Chondrocyte (in vitro differentiated cells): ENCODE results near the gene PUS1. TPM values are rescaled to one million over a fixed set of nuclear protein-coding genes. Genes with fewer than 3 reads are reported as not detected.
A peak's percentile ranks its signal among the peaks of the same experiment; 100 is the strongest.

Experiments used
- DNase-seq: peaks from one replicate; pipeline ENCODE4 v3.0.0; 2021; ENCODE audit warnings: mixed read lengths, low spot score
- H3K27ac Mint-ChIP-seq: one replicate; pipeline ENCODE4 v1.8.0; 2021; ENCODE audit warnings: mild to moderate bottlenecking, moderate library complexity, mixed read lengths; ENCODE audit not compliant: unreplicated experiment
- H3K27me3 Mint-ChIP-seq: 2 replicates; pipeline ENCODE4 v1.8.0; 2021; ENCODE audit warnings: low read depth, mixed read lengths
- H3K36me3 Mint-ChIP-seq: 2 replicates; pipeline ENCODE4 v1.8.0; 2021; ENCODE audit warnings: low read depth, mixed read lengths
- H3K4me1 Mint-ChIP-seq: 2 replicates; pipeline ENCODE4 v1.8.0; 2021; ENCODE audit warnings: low read depth, mild to moderate bottlenecking, mixed read lengths
- H3K4me3 Mint-ChIP-seq: one replicate; pipeline ENCODE4 v1.8.0; 2021; ENCODE audit warnings: mild to moderate bottlenecking, moderate library complexity, mixed read lengths; ENCODE audit not compliant: unreplicated experiment
- H3K9me3 Mint-ChIP-seq: 2 replicates; pipeline ENCODE4 v1.8.0; 2021; ENCODE audit warnings: low read depth, mixed read lengths
- total RNA-seq: library from RNA; stranded (reverse); gene quantifications from 3 replicates; pipeline ENCODE4 v1.2.1, GENCODE V29; 2021
- TF ChIP-seq, protein P1 (sequence below): fragments of 200-600 bp; sonication (generic); IDR thresholded peaks from 2 replicates; pipeline ENCODE4 v1.5.0; 2021; ENCODE audit warnings: antibody characterized with exemption, mild to moderate bottlenecking, moderate library complexity

PUS1 gene
- total RNA-seq, 1 donor from 2014 or later, result 19.8 TPM

DNA sequence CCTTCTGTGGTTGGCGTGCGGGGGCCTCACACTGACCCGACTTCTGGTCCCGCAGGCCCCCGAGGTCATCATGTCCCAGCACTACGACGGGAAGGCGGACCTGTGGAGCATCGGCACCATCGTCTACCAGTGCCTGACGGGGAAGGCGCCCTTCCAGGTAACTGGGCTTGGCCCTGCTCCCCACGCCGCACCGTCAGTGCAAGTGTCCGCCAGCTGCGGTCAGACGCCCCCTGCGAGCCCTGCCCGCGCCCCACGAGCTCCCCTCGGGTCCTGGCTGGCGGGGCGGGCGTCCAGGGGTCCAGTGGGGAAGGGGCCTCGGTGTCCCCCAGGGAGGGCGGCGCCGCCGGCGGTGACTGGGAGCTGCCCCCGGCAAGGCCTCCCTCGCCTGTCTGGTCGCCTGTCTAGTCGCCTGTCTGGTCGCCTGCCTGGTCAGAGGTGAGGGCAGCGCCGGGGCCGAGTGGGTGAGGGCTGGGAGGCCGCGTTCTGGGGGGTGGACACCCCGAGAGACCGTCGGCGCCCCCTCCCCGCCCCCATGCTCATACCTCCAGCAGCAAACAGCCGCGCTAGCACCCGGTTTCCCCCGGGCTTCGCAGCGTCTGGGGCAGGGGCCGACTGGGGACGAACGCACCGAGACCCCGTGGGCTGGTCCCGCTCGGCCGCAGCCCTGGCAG lies 19.9 kb upstream of the PUS1 start:
- Mint-ChIP-seq H3K4me3 (no peak overlapping the region), H3K27ac (no peak overlapping the region), H3K4me1 (peaks cover 34% of the 10 kb centered on the region), H3K27me3 (no peaks in the 10 kb centered on the region), H3K9me3 (no peaks in the 10 kb centered on the region), H3K36me3 (peaks cover 6% of the 10 kb centered on the region)
- TF ChIP-seq, protein P1, sequence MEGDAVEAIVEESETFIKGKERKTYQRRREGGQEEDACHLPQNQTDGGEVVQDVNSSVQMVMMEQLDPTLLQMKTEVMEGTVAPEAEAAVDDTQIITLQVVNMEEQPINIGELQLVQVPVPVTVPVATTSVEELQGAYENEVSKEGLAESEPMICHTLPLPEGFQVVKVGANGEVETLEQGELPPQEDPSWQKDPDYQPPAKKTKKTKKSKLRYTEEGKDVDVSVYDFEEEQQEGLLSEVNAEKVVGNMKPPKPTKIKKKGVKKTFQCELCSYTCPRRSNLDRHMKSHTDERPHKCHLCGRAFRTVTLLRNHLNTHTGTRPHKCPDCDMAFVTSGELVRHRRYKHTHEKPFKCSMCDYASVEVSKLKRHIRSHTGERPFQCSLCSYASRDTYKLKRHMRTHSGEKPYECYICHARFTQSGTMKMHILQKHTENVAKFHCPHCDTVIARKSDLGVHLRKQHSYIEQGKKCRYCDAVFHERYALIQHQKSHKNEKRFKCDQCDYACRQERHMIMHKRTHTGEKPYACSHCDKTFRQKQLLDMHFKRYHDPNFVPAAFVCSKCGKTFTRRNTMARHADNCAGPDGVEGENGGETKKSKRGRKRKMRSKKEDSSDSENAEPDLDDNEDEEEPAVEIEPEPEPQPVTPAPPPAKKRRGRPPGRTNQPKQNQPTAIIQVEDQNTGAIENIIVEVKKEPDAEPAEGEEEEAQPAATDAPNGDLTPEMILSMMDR, result no peak
- peak; percentile 92 for DNase-seq

DNA sequence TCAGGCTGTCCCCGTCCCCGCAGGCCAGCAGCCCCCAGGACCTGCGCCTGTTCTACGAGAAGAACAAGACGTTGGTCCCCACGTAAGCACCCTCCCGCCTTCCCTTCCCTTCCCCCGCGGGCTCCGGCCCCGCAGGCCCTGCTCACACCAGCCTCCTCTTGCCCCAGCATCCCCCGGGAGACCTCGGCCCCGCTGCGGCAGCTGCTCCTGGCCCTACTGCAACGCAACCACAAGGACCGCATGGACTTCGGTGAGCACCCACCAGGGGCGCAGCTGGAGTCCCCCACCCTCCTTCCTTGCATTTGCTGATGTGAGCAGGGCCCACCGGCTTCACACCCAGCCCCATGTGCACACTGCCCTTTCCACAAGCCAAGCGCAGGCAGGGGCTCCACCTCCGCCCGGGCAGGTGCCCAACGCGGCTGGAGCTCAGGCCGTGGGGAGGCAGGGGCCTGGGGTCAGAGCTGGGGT lies 19.3 kb upstream of the PUS1 start:
- Mint-ChIP-seq H3K36me3 (peaks cover 8% of the 10 kb centered on the region), H3K27ac (no peak overlapping the region), H3K4me3 (no peak overlapping the region), H3K4me1 (peaks cover 34% of the 10 kb centered on the region), H3K27me3 (no peaks in the 10 kb centered on the region), H3K9me3 (no peaks in the 10 kb centered on the region)
- TF ChIP-seq, protein P1, result no peak
- peak; percentile 92 for DNase-seq

DNA sequence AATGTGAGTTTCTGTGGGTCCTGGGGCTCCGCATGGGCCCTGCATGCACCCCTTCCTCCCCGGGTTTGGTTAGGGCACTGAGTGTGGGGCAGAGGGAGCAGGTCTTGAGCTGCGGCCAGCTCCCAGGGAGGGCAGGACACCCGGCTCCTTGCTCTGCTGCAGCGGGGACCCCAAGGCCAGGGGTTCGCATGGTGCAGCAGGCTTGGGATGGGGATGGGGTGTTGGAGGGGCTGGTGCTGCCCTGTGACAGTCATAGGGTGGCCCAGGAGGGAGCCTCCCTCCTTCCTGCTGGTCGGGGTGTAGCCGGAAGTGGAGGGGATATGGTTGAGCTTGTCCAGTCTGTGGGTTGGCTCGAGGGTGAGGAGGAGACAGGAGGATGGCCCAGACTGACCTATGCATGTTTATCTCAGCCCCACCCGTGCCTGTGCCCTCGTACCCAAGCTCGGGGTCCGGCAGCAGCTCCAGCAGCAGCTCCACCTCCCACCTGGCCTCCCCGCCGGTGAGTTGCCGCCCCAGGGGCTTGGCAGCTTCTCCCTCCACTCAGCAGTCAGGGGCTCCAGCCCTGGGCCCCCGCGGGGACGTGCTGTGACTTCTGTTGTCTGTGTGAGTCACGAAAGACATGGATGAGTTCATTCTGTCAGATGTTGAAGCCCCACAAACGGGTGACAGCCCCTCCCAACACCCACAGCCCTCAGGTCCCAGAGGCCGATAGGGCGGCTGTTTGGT lies 18.6 kb upstream of the PUS1 start:
- peaks cover 34% of the 10 kb centered on the region for H3K4me1 Mint-ChIP-seq
- H3K27ac Mint-ChIP-seq, result peak overlapping the region; percentile 27
- H3K9me3 Mint-ChIP-seq, result no peaks in the 10 kb centered on the region
- no peaks in the 10 kb centered on the region for H3K27me3 Mint-ChIP-seq
- no peak overlapping the region for H3K4me3 Mint-ChIP-seq
- TF ChIP-seq, protein P1, result no peak
- peaks cover 9% of the 10 kb centered on the region for H3K36me3 Mint-ChIP-seq
- no peak for DNase-seq

DNA sequence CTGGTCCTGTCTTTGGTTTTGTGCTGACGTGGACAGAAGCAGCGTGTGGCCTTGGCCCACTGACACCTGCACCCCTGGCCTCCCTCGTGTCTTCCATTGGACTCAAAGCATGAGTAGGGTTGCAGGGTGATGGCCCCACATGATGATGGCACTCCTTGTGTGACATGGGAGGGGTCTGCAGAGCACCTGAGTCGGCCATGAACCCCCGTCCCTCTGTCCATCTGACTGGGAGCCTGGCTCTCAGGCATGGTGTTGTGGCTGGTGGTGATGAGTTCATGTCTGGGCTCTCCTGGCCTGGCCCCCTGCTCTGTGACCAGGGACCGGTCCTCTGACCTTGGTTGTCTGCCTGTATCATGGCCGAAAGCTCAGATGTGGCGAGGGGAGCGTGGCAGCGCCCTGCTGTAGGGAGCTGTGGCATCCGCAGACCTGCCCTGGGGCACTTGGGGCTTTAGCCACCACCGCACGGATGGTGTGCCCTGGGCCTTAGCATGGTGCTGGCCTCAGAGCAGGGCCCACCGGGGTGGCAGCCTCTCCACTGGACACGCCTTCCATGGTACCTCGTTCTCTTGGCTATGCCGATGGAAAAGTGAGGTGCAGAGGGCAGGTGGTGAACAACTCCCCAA lies 17.9 kb upstream of the PUS1 start:
- Mint-ChIP-seq H3K9me3 (no peaks in the 10 kb centered on the region), H3K4me3 (no peak overlapping the region), H3K27me3 (no peaks in the 10 kb centered on the region), H3K36me3 (peaks cover 9% of the 10 kb centered on the region), H3K27ac (peak overlapping the region; percentile 27), H3K4me1 (peaks cover 34% of the 10 kb centered on the region)
- TF ChIP-seq, protein P1, result no peak
- DNase-seq, result no peak

DNA sequence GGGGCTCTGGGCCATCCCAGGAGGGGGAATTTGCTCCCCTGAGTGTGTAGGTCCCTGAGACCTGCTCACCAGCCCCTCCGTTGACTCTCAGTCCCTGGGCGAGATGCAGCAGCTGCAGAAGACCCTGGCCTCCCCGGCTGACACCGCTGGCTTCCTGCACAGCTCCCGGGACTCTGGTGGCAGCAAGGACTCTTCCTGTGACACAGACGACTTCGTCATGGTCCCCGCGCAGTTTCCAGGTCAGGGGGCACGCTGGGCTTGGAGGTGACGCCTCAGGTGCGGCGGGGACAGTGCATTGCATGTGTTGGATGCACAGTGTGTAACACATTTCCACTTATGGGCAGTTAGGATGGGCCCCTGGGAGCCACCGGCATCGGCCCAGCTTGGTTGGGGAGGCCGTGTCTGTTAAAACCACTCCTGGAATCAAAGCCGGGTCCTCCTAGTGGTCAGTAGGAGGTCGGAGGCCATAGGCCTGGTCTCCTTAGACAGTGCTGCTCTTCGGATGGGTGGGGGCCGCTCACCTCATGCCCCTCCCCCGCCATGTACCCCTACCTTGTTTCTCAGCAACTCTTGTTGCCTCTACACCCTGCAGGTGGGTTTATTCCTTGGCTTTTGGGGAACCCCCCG lies 17.1 kb upstream of the PUS1 start:
- DNase-seq, result peak; percentile 92
- TF ChIP-seq, protein P1, result no peak
- H3K27me3 Mint-ChIP-seq, result no peaks in the 10 kb centered on the region
- no peak overlapping the region for H3K4me3 Mint-ChIP-seq
- H3K27ac Mint-ChIP-seq, result peak overlapping the region; percentile 89
- H3K4me1 Mint-ChIP-seq, result peaks cover 34% of the 10 kb centered on the region
- peaks cover 9% of the 10 kb centered on the region for H3K36me3 Mint-ChIP-seq
- H3K9me3 Mint-ChIP-seq, result no peaks in the 10 kb centered on the region
